ENCODE results near the gene TMEM238. TPM values are rescaled to one million over a fixed set of nuclear protein-coding genes. Genes with fewer than 3 reads are reported as not detected.

The TMEM238 gene
- total RNA-seq, 1 donor from 2014 or later, result 8.1 TPM

DNA sequence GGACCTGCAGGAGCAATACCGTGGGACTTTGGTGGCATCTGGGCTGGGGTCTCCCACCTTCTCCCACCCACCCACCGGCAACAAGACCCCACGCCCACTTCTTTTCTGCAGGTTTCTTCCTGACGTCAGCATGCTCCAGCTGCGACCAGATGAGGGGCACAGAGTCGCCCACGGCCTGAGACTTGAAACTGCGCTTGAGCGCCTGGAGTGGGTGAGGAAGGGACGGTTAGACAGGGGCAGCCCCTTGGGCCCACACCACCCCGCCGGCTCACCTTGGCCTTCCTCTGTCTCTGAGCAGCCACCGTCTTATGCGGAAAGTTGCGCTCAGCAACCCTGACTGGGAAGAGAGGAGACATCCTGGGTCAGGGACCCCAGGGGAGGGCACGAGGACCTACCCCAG, 23.2 kb downstream of the TMEM238 start:
- TF ChIP-seq, protein P1, sequence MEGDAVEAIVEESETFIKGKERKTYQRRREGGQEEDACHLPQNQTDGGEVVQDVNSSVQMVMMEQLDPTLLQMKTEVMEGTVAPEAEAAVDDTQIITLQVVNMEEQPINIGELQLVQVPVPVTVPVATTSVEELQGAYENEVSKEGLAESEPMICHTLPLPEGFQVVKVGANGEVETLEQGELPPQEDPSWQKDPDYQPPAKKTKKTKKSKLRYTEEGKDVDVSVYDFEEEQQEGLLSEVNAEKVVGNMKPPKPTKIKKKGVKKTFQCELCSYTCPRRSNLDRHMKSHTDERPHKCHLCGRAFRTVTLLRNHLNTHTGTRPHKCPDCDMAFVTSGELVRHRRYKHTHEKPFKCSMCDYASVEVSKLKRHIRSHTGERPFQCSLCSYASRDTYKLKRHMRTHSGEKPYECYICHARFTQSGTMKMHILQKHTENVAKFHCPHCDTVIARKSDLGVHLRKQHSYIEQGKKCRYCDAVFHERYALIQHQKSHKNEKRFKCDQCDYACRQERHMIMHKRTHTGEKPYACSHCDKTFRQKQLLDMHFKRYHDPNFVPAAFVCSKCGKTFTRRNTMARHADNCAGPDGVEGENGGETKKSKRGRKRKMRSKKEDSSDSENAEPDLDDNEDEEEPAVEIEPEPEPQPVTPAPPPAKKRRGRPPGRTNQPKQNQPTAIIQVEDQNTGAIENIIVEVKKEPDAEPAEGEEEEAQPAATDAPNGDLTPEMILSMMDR (conservative IDR thresholded peaks at IDR 0.05), result no peak
- Mint-ChIP-seq H3K27ac (no peak overlapping the region), H3K4me1 (ENCODE audit: unreplicated experiment) (peaks cover 4% of the 10 kb centered on the region), H3K9me3 (no peaks in the 10 kb centered on the region), H3K27me3 (peaks cover 28% of the 10 kb centered on the region), H3K36me3 (no peaks in the 10 kb centered on the region), H3K4me3 (no peak overlapping the region)
- DNase-seq (ENCODE audit: extremely low spot score, unreplicated experiment), result no peak

DNA sequence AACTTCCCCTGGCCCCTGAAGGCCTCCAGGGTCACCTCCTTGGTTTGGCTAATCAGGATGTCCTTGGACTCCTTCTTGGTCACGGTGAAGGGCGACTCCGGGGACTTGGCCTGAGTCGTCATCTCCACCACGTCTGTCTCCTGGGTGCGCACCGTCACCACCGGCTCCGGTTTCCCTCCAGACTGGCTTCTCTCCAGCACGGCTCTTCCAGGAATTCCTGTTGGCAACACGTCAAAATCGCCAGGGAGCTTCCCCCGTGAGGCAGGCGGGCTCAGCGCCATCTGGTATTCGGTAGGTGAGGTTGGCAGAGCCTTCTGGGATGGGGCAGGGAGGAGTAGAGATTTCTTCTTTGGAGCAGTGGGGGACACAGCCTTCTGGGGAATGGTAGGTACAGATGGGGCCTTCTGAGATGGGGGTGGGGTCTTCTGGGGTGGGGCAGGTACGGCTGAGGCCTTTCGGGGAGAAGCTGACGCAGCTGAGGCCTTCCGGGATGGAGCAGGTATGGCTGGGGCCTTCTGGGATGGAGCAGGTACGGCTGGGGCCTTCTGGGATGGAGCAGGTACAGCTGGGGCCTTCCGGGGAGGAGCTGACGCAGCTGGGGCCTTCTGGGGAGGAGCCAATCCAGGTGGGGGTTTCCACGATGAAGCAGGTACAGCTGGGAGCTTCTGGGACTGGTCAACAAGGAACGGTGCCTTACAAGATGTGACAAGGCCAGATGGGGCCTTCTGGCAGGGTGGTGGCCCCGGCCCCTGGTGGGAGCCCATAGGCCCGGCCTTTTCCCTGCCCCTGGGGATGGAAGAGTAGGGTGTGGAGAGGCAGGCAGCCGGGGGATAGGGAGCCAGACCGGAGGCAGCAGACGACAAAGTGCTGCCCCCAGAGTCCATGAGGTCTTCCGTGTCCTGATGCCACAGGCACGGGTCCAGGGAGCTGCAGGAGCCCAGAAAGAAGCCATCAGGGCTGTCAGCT, 24.9 kb downstream of the TMEM238 start:
- no peak overlapping the region for H3K4me3 Mint-ChIP-seq
- no peaks in the 10 kb centered on the region for H3K36me3 Mint-ChIP-seq
- TF ChIP-seq, protein P1 (conservative IDR thresholded peaks at IDR 0.05), result no peak
- peaks cover 33% of the 10 kb centered on the region for H3K27me3 Mint-ChIP-seq
- H3K9me3 Mint-ChIP-seq, result no peaks in the 10 kb centered on the region
- no peak for DNase-seq (ENCODE audit: extremely low spot score, unreplicated experiment)
- no peak overlapping the region for H3K27ac Mint-ChIP-seq
- peaks cover 7% of the 10 kb centered on the region for H3K4me1 Mint-ChIP-seq (ENCODE audit: unreplicated experiment)

DNA sequence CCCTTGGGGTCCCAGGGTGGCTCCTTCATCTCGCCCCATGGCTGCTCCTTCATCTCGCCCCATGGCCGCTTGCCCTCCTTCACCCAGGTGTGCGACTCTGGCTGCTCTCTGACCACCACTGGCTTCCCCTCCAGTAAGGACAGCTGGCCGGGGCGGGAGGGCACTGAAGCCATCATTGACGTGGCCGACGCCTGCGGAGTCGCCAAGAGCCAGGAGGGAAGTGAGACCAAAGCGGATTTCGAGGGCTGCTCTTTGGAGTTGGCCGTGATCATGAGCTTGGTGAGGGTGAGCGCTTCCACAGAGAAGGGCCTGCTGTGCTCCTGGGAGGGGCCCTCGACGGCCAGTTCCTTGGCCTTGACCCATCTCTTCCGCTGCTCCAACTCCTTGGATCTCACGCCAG, 25.6 kb downstream of the TMEM238 start:
- TF ChIP-seq, protein P1 (conservative IDR thresholded peaks at IDR 0.05), result no peak
- Mint-ChIP-seq H3K9me3 (no peaks in the 10 kb centered on the region), H3K4me3 (no peak overlapping the region), H3K4me1 (ENCODE audit: unreplicated experiment) (peaks cover 7% of the 10 kb centered on the region), H3K27me3 (peaks cover 40% of the 10 kb centered on the region), H3K27ac (no peak overlapping the region), H3K36me3 (no peaks in the 10 kb centered on the region)
- DNase-seq (ENCODE audit: extremely low spot score, unreplicated experiment), result no peak

DNA sequence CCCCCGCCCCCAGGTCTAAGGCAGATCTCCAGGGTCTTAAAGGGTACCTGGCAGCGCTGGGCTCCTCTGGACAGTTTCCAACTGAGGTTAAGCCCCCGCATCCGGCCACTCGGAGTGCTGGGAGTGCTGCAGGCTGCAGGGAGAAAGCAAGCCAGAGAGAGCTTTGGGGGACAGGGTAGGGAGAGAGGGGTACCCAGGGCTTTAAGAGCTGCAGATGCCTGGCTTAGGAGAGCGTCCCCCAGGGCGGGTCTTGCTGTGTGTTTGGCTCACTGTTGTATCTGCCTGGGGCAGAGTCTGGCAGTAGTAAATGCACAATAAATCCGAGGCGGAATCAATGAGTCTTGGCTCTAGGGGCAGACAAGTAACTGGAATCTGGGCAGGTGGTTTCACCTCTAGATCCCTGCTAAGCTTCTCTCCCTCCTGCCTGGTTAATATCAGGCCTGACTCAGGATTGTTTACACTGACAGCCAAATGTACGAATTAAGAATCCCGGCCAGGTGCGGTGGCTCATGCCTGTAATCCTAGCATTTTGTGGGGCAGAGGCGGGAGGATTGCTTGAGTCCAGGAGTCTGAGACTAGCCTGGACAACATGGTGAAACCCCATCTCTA, 28.8 kb downstream of the TMEM238 start:
- TF ChIP-seq, protein P1 (conservative IDR thresholded peaks at IDR 0.05), result no peak
- Mint-ChIP-seq H3K36me3 (no peaks in the 10 kb centered on the region), H3K4me3 (peak overlapping the region; percentile 51), H3K27me3 (peaks cover 72% of the 10 kb centered on the region), H3K27ac (no peak overlapping the region), H3K4me1 (ENCODE audit: unreplicated experiment) (peaks cover 7% of the 10 kb centered on the region), H3K9me3 (no peaks in the 10 kb centered on the region)
- DNase-seq (ENCODE audit: extremely low spot score, unreplicated experiment), result no peak

DNA sequence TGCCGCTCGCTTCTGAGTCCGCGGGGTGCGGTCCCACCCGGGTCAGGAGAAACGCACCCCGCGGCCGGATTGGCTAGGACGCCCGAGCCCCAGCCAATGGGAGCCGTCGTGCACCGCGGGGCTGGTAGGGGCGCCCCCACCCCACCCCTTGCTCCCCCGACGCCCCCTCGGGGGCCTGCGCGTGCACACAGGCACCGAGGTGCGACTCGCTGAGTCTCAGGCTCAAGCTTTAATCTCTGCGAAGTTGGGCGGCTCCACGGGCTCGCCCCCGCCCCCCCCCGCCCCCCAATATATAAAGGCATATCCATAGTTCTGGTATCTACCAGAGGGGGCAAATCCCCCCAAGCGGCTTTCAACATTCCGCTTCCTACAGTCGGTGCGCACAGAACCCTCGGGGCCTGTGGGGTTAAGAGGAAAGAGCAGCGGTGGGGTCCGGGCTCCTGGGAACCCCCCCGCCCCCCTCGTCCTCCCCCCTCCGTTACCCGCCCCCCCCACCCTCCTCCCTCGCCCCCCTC, 29.3 kb downstream of the TMEM238 start, which contains the start of gene COX6B2:
TSS of gene COX6B2 (minus strand) at position 22 of the 515 bp plus-strand sequence. CDS start 198 bp downstream, outside the sequence.
- Mint-ChIP-seq H3K27me3 (peaks cover 72% of the 10 kb centered on the region), H3K36me3 (no peaks in the 10 kb centered on the region), H3K4me1 (ENCODE audit: unreplicated experiment) (peaks cover 7% of the 10 kb centered on the region), H3K9me3 (no peaks in the 10 kb centered on the region), H3K27ac (no peak within 1 kb of the TSS), H3K4me3 (peak within 1 kb of the TSS; percentile 79)
- DNase-seq (ENCODE audit: extremely low spot score, unreplicated experiment), result no peak
- TF ChIP-seq, protein P1 (conservative IDR thresholded peaks at IDR 0.05), result no peak
